Astrocyte (in vitro differentiated cells and primary cell): ENCODE data around the gene MMS19.

ENCODE experiments used
- EZH2 ChIP-seq: IDR thresholded peaks from 2 replicates; pipeline ENCODE4 v1.6.1; 2012; ENCODE audit warnings: mild to moderate bottlenecking, low read length, inconsistent platforms; ENCODE audit not compliant: insufficient read depth
- TF ChIP-seq, protein P1 (sequence below): IDR thresholded peaks from 2 replicates; pipeline ENCODE4 v1.5.1; 2011; ENCODE audit warnings: low read depth, mild to moderate bottlenecking, inconsistent platforms, low read length, moderate library complexity; ENCODE audit not compliant: insufficient read depth

DNA sequence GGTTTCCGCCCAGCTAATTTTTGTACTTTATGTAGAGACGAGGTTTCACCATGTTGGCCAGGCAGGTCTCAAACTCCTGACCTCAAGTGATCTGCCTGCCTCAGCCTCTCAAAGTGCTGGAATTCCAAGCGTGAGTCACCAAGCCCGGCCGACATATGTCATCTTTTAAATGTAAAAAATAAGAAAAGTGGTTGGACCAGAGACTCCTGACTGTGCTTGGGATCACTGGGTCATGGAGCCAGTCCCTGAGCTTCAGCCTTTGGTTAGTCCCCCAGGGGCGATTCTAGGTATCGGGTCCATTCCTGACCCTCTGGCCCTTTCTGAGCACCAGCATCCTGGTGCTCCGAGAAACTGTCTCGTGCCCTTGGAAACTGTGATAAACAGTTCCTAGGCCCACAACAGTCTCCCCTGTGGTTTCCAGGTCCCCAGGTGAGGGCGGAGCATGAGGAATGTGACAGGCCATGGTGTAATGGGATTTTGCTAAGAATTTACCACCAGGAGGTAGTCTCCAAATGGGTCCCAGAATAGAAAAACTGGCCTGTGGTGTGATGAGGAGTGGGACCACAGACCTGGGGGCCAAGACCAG lies 33.3 kb upstream of the MMS19 start:
- TF ChIP-seq, protein P1, sequence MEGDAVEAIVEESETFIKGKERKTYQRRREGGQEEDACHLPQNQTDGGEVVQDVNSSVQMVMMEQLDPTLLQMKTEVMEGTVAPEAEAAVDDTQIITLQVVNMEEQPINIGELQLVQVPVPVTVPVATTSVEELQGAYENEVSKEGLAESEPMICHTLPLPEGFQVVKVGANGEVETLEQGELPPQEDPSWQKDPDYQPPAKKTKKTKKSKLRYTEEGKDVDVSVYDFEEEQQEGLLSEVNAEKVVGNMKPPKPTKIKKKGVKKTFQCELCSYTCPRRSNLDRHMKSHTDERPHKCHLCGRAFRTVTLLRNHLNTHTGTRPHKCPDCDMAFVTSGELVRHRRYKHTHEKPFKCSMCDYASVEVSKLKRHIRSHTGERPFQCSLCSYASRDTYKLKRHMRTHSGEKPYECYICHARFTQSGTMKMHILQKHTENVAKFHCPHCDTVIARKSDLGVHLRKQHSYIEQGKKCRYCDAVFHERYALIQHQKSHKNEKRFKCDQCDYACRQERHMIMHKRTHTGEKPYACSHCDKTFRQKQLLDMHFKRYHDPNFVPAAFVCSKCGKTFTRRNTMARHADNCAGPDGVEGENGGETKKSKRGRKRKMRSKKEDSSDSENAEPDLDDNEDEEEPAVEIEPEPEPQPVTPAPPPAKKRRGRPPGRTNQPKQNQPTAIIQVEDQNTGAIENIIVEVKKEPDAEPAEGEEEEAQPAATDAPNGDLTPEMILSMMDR = no peak
- no peak for TF ChIP-seq EZH2
